Activated T-helper 17 cell treated with anti-CD3 and anti-CD28 coated beads, Interleukin-2, amount 50 U/mL, for 72 hours (primary cell): ENCODE measurements around the gene FAM236D. TPM values are rescaled to one million over a fixed set of nuclear protein-coding genes. Genes with fewer than 3 reads are reported as not detected.
"Not testable (repeated sequence)": the region's sequence is repeated elsewhere in the genome, so short reads cannot be mapped to it uniquely, and the experiment has no call there.

ENCODE experiments used
- ATAC-seq: fragments of 150-1000 bp; cut with Tn5 transposase; replicated peaks from 2 replicates; pipeline ENCODE4 v1.10.0; 2021; ENCODE audit warnings: mild to moderate bottlenecking, moderate library complexity
- H3K27ac Mint-ChIP-seq: one replicate; pipeline ENCODE4 v1.8.0; 2022; ENCODE audit warnings: mixed read lengths
- H3K27me3 Mint-ChIP-seq: one replicate; pipeline ENCODE4 v1.8.0; 2022; ENCODE audit warnings: mixed read lengths
- H3K36me3 Mint-ChIP-seq: one replicate; pipeline ENCODE4 v1.8.0; 2022; ENCODE audit warnings: low read depth, mild to moderate bottlenecking, mixed read lengths
- H3K4me1 Mint-ChIP-seq: one replicate; pipeline ENCODE4 v1.8.0; 2022; ENCODE audit warnings: mixed read lengths
- H3K4me3 Mint-ChIP-seq: one replicate; pipeline ENCODE4 v1.8.0; 2022; ENCODE audit warnings: mild to moderate bottlenecking, mixed read lengths
- H3K9me3 Mint-ChIP-seq: one replicate; pipeline ENCODE4 v1.8.0; 2022; ENCODE audit warnings: mixed read lengths
- total RNA-seq, 2 donors: library from RNA; stranded (reverse); gene quantifications; one replicate each; pipeline ENCODE4 v1.2.3, GENCODE V29; 2022

The FAM236D gene
- not detected for total RNA-seq

GRCh38 chrX:72808110-72808509 is at the start of gene FAM236D:
TSS of gene FAM236D (minus strand) at chrX:72808210. CDS start at chrX:72808110, 100 bp downstream.
- ATAC-seq, H3K4me1 Mint-ChIP-seq, H3K36me3 Mint-ChIP-seq, H3K4me3 Mint-ChIP-seq, H3K27ac Mint-ChIP-seq, H3K27me3 Mint-ChIP-seq, H3K9me3 Mint-ChIP-seq: not testable (repeated sequence)

GRCh38 chrX:72837532-72837931 is 29.5 kb upstream of the FAM236D start:
- ATAC-seq, H3K27ac Mint-ChIP-seq, H3K4me1 Mint-ChIP-seq, H3K4me3 Mint-ChIP-seq, H3K36me3 Mint-ChIP-seq, H3K27me3 Mint-ChIP-seq, H3K9me3 Mint-ChIP-seq: not testable (repeated sequence)

GRCh38 chrX:72830701-72831100 is 22.7 kb upstream of the FAM236D start:
- not testable (repeated sequence) for H3K27me3 Mint-ChIP-seq, H3K9me3 Mint-ChIP-seq, H3K4me3 Mint-ChIP-seq, H3K27ac Mint-ChIP-seq, ATAC-seq, H3K36me3 Mint-ChIP-seq, H3K4me1 Mint-ChIP-seq

- not testable (repeated sequence) for H3K27me3 Mint-ChIP-seq, H3K9me3 Mint-ChIP-seq, H3K4me1 Mint-ChIP-seq, H3K27ac Mint-ChIP-seq, H3K36me3 Mint-ChIP-seq, ATAC-seq, H3K4me3 Mint-ChIP-seq
Observed at GRCh38 chrX:72790390-72790789, 17.6 kb downstream of the FAM236D start.

- not testable (repeated sequence) for H3K4me3 Mint-ChIP-seq, ATAC-seq, H3K4me1 Mint-ChIP-seq, H3K27ac Mint-ChIP-seq, H3K36me3 Mint-ChIP-seq, H3K9me3 Mint-ChIP-seq, H3K27me3 Mint-ChIP-seq
Observed at GRCh38 chrX:72788142-72788541, 19.9 kb downstream of the FAM236D start.

GRCh38 chrX:72783964-72784363 is 24.0 kb downstream of the FAM236D start:
- H3K36me3 Mint-ChIP-seq, H3K27me3 Mint-ChIP-seq, H3K27ac Mint-ChIP-seq, H3K4me1 Mint-ChIP-seq, ATAC-seq, H3K9me3 Mint-ChIP-seq, H3K4me3 Mint-ChIP-seq: not testable (repeated sequence)

- not testable (repeated sequence) for H3K9me3 Mint-ChIP-seq, H3K27ac Mint-ChIP-seq, H3K36me3 Mint-ChIP-seq, H3K4me3 Mint-ChIP-seq, H3K27me3 Mint-ChIP-seq, ATAC-seq, H3K4me1 Mint-ChIP-seq
Observed at GRCh38 chrX:72783365-72783936, 24.6 kb downstream of the FAM236D start.

GRCh38 chrX:72782560-72782959 is 25.4 kb downstream of the FAM236D start, which contains the start of gene FAM236B:
TSS of gene FAM236B (minus strand) at chrX:72782660. CDS start at chrX:72782560, 100 bp downstream.
- not testable (repeated sequence) for H3K4me1 Mint-ChIP-seq, H3K36me3 Mint-ChIP-seq, H3K27me3 Mint-ChIP-seq, ATAC-seq, H3K4me3 Mint-ChIP-seq, H3K9me3 Mint-ChIP-seq, H3K27ac Mint-ChIP-seq

GRCh38 chrX:72778146-72778545 is 29.9 kb downstream of the FAM236D start:
- ATAC-seq, H3K4me3 Mint-ChIP-seq, H3K4me1 Mint-ChIP-seq, H3K27ac Mint-ChIP-seq, H3K27me3 Mint-ChIP-seq, H3K36me3 Mint-ChIP-seq, H3K9me3 Mint-ChIP-seq: not testable (repeated sequence)

- H3K27ac Mint-ChIP-seq, H3K9me3 Mint-ChIP-seq: not testable (repeated sequence)
Observed at GRCh38 chrX:72777467-72777790, 30.6 kb downstream of the FAM236D start.

GRCh38 chrX:72776653-72777466 is 31.1 kb downstream of the FAM236D start, which contains the start of gene DMRTC1B:
TSS of gene DMRTC1B (plus strand) at chrX:72776890. CDS start at chrX:72845136, 68,246 bp downstream.
- H3K27me3 Mint-ChIP-seq, H3K9me3 Mint-ChIP-seq, H3K4me3 Mint-ChIP-seq, H3K4me1 Mint-ChIP-seq, H3K27ac Mint-ChIP-seq, H3K36me3 Mint-ChIP-seq: not testable (repeated sequence)
- peak; percentile 82 for ATAC-seq

More at GRCh38 chrX:72777467-72777790, 30.6 kb downstream of the FAM236D start:
- ATAC-seq = peak; percentile 90
- not testable (repeated sequence) for H3K4me3 Mint-ChIP-seq, H3K4me1 Mint-ChIP-seq, H3K36me3 Mint-ChIP-seq, H3K27me3 Mint-ChIP-seq

- not testable (repeated sequence) for H3K27ac Mint-ChIP-seq, H3K9me3 Mint-ChIP-seq, H3K4me3 Mint-ChIP-seq, H3K36me3 Mint-ChIP-seq, H3K4me1 Mint-ChIP-seq, ATAC-seq, H3K27me3 Mint-ChIP-seq
Observed at GRCh38 chrX:72760454-72760853, 47.6 kb downstream of the FAM236D start.

Other genes starting within 250 kb of the FAM236D start
- 10 to 100 TPM; 18.4 to 24.7 TPM for gene HDAC8, start 235.4 kb downstream of the FAM236D start, total RNA-seq
- 1 to 10 TPM; 4.2 to 9.9 TPM for gene PHKA1, start 93.9 kb downstream of the FAM236D start, total RNA-seq
- under 1 TPM in 1 of 2 donors, not detected in 1; 0.37 TPM for gene DMRTC1B, start 31.3 kb downstream of the FAM236D start, total RNA-seq
- gene FAM236B, start 25.6 kb downstream of the FAM236D start, total RNA-seq = not detected
- gene FAM236C, start 104.4 kb upstream of the FAM236D start, total RNA-seq = not detected
- not detected for gene FAM236A, start 130.0 kb upstream of the FAM236D start, total RNA-seq
- gene DMRTC1, start 135.6 kb upstream of the FAM236D start, total RNA-seq = under 1 TPM in 1 of 2 donors, not detected in 1; 0.37 TPM
- gene PABPC1L2B, start 194.7 kb upstream of the FAM236D start, total RNA-seq = not detected